ENCODE measurements around the gene ITPKC. TPM values are rescaled to one million over a fixed set of nuclear protein-coding genes. Genes with fewer than 3 reads are reported as not detected.

The ITPKC gene
- total RNA-seq, 1 donor from 2014 or later, result 5.7 TPM

GRCh38 chr19:40785526-40785925, 68.6 kb downstream of the ITPKC start:
- no peak for DNase-seq (ENCODE audit: low spot score in 2 of 2)
- no peak for FAIRE-seq

- DNase-seq (ENCODE audit: low spot score in 2 of 2) (no peak), FAIRE-seq (no peak)
Observed at GRCh38 chr19:40786060-40787037, 69.4 kb downstream of the ITPKC start.

Small RNAs within 50 kb of the gene (small RNA-seq; reads per million reads assigned to genes)
- not detected for gene RNU6-195P

Other genes with a start within 250 kb of the ITPKC start
- 1.6 TPM for gene SHKBP1, start 140.2 kb upstream of the ITPKC start, total RNA-seq
- gene LTBP4, start 115.7 kb upstream of the ITPKC start, total RNA-seq, result 25.3 TPM
- gene NUMBL, start 26.5 kb upstream of the ITPKC start, total RNA-seq, result 16.7 TPM
- gene COQ8B, start 226 bp upstream of the ITPKC start, total RNA-seq, result 24.5 TPM
- under 0.01 TPM for gene ACTMAP, start 33.4 kb downstream of the ITPKC start, total RNA-seq
- 23.6 TPM for gene SNRPA, start 34.1 kb downstream of the ITPKC start, total RNA-seq
- gene MIA, start 58.4 kb downstream of the ITPKC start, total RNA-seq, result not detected
- gene RAB4B, start 61.1 kb downstream of the ITPKC start, total RNA-seq, result 6.1 TPM
- 46.5 TPM for gene EGLN2, start 82.1 kb downstream of the ITPKC start, total RNA-seq
- not detected for gene CYP2A6, start 133.3 kb downstream of the ITPKC start, total RNA-seq
- gene CYP2A7, start 165.1 kb downstream of the ITPKC start, total RNA-seq, result not detected

All from frontal cortex (tissue), 4 donors.